ENCODE data around the gene ADAMTS15.

ADAMTS15 gene

GRCh38 chr11:130449996-130450769 lies 1.7 kb downstream of the ADAMTS15 start:
- in situ Hi-C loops (cut with MboI; ENCODE audit: low sequenced_read_pairs, unreplicated experiment) = no loop called here
- DNase-seq (ENCODE audit: low spot score) = no peak
- no peak for TF ChIP-seq CTCF (IDR thresholded peaks at IDR 0.05; ENCODE audit: borderline replicate concordance, control extremely low read depth, extremely low read depth, insufficient read depth, missing control alignments)

- DNase-seq (ENCODE audit: low spot score) = no peak
- no peak for TF ChIP-seq CTCF (IDR thresholded peaks at IDR 0.05; ENCODE audit: borderline replicate concordance, control extremely low read depth, extremely low read depth, insufficient read depth, missing control alignments)
- in situ Hi-C loops (cut with MboI; ENCODE audit: low sequenced_read_pairs, unreplicated experiment) = no loop called here
These were observed 3.0 kb downstream of the ADAMTS15 start for GRCh38 chr11:130451231-130452019.

GRCh38 chr11:130452176-130452575 lies 3.7 kb downstream of the ADAMTS15 start:
- no peak for DNase-seq (ENCODE audit: low spot score)
- in situ Hi-C loops (cut with MboI; ENCODE audit: low sequenced_read_pairs, unreplicated experiment) = no loop called here
- TF ChIP-seq CTCF (IDR thresholded peaks at IDR 0.05; ENCODE audit: borderline replicate concordance, control extremely low read depth, extremely low read depth, insufficient read depth, missing control alignments) = no peak

GRCh38 chr11:130452940-130453339 lies 4.5 kb downstream of the ADAMTS15 start:
- DNase-seq (ENCODE audit: low spot score) = no peak
- in situ Hi-C loops (cut with MboI; ENCODE audit: low sequenced_read_pairs, unreplicated experiment) = no loop called here
- TF ChIP-seq CTCF (IDR thresholded peaks at IDR 0.05; ENCODE audit: borderline replicate concordance, control extremely low read depth, extremely low read depth, insufficient read depth, missing control alignments) = no peak

- no peak for DNase-seq (ENCODE audit: low spot score)
- no peak for TF ChIP-seq CTCF (IDR thresholded peaks at IDR 0.05; ENCODE audit: borderline replicate concordance, control extremely low read depth, extremely low read depth, insufficient read depth, missing control alignments)
- in situ Hi-C loops (cut with MboI; ENCODE audit: low sequenced_read_pairs, unreplicated experiment) = no loop called here
These were observed 6.2 kb downstream of the ADAMTS15 start for GRCh38 chr11:130454491-130455252.

- in situ Hi-C loops (cut with MboI; ENCODE audit: low sequenced_read_pairs, unreplicated experiment) = no loop called here
These were observed 7.2 kb downstream of the ADAMTS15 start for GRCh38 chr11:130455483-130456127.

More at GRCh38 chr11:130455483-130456127, 7.2 kb downstream of the ADAMTS15 start:
- TF ChIP-seq CTCF (IDR thresholded peaks at IDR 0.05; ENCODE audit: borderline replicate concordance, control extremely low read depth, extremely low read depth, insufficient read depth, missing control alignments) = no peak
- no peak for DNase-seq (ENCODE audit: low spot score)

Data from GM13976 (cell line).